HG03442 (cell line): ENCODE measurements around the gene RFPL1.

ENCODE experiments used
- ATAC-seq: cut with Tn5 transposase; IDR thresholded peaks from one replicate; pipeline ENCODE4 v1.9.1; 2021; ENCODE audit warnings: mild to moderate bottlenecking, moderate library complexity; ENCODE audit not compliant: unreplicated experiment

RFPL1 gene

GRCh38 chr22:29435236-29436136, 2.9 kb upstream of the RFPL1 start:
- no peak for ATAC-seq

- ATAC-seq = no peak
These were observed 4.6 kb downstream of the RFPL1 start for GRCh38 chr22:29442976-29443375.

GRCh38 chr22:29443452-29443851, 5.1 kb downstream of the RFPL1 start:
- ATAC-seq = no peak

- ATAC-seq = no peak
These were observed 5.7 kb downstream of the RFPL1 start for GRCh38 chr22:29443861-29444792.

GRCh38 chr22:29445508-29445907, 7.1 kb downstream of the RFPL1 start:
- no peak for ATAC-seq

GRCh38 chr22:29447906-29448305, 9.5 kb downstream of the RFPL1 start:
- ATAC-seq = no peak

GRCh38 chr22:29449296-29449875, 11.0 kb downstream of the RFPL1 start:
- ATAC-seq = no peak

- ATAC-seq = no peak
These were observed 11.8 kb downstream of the RFPL1 start for GRCh38 chr22:29450222-29450621.

- no peak for ATAC-seq
These were observed 13.5 kb downstream of the RFPL1 start for GRCh38 chr22:29451863-29452262.

GRCh38 chr22:29454276-29454675, 15.9 kb downstream of the RFPL1 start:
- no peak for ATAC-seq

GRCh38 chr22:29456211-29456671, 17.9 kb downstream of the RFPL1 start:
- ATAC-seq = no peak

GRCh38 chr22:29457730-29458129, 19.3 kb downstream of the RFPL1 start:
- ATAC-seq = no peak

GRCh38 chr22:29458551-29458950, 20.2 kb downstream of the RFPL1 start:
- ATAC-seq = no peak

GRCh38 chr22:29459773-29460172, 21.4 kb downstream of the RFPL1 start:
- ATAC-seq = no peak

GRCh38 chr22:29461263-29461662, 22.9 kb downstream of the RFPL1 start:
- no peak for ATAC-seq

- ATAC-seq = no peak
These were observed 25.2 kb downstream of the RFPL1 start for GRCh38 chr22:29463629-29464028.

GRCh38 chr22:29464581-29464980, 26.2 kb downstream of the RFPL1 start:
- ATAC-seq = no peak

- no peak for ATAC-seq
These were observed 31.4 kb downstream of the RFPL1 start for GRCh38 chr22:29469755-29470154.

- ATAC-seq = no peak
These were observed 31.9 kb downstream of the RFPL1 start for GRCh38 chr22:29470159-29470855.

GRCh38 chr22:29473001-29473400, 34.6 kb downstream of the RFPL1 start:
- ATAC-seq = no peak

GRCh38 chr22:29475550-29475949, 37.2 kb downstream of the RFPL1 start:
- no peak for ATAC-seq
